Raji (cell line): ENCODE measurements around the gene CHD1L.

Source experiments
- POLR2A ChIP-seq: IDR thresholded peaks from 2 replicates; pipeline ENCODE4 v1.6.1; 2011; ENCODE audit warnings: low read depth, low read length, control low read depth; ENCODE audit not compliant: insufficient read depth

The CHD1L gene

GRCh38 chr1:147242449-147243227, at the start of gene CHD1L:
Gene CHD1L (plus strand): TSS chr1:147242684. CDS start chr1:147242704, 20 bp downstream.
- peak; percentile 75 for TF ChIP-seq POLR2A

- no peak for TF ChIP-seq POLR2A
Observed at GRCh38 chr1:147201276-147201675, 41.2 kb upstream of the CHD1L start.

- no peak for TF ChIP-seq POLR2A
Observed at GRCh38 chr1:147201786-147202185, 40.7 kb upstream of the CHD1L start.

- TF ChIP-seq POLR2A, result no peak
Observed at GRCh38 chr1:147202576-147202975, 39.9 kb upstream of the CHD1L start.

- TF ChIP-seq POLR2A, result no peak
Observed at GRCh38 chr1:147204080-147204479, 38.4 kb upstream of the CHD1L start.

- TF ChIP-seq POLR2A, result no peak
Observed at GRCh38 chr1:147207192-147207591, 35.3 kb upstream of the CHD1L start.

- TF ChIP-seq POLR2A, result no peak
Observed at GRCh38 chr1:147208619-147209018, 33.9 kb upstream of the CHD1L start.

GRCh38 chr1:147209825-147210821, 32.4 kb upstream of the CHD1L start:
- no peak for TF ChIP-seq POLR2A

- TF ChIP-seq POLR2A, result no peak
Observed at GRCh38 chr1:147210987-147211386, 31.5 kb upstream of the CHD1L start.

GRCh38 chr1:147211577-147211976, 30.9 kb upstream of the CHD1L start:
- TF ChIP-seq POLR2A, result no peak

- TF ChIP-seq POLR2A, result no peak
Observed at GRCh38 chr1:147213271-147213670, 29.2 kb upstream of the CHD1L start.

GRCh38 chr1:147214325-147214724, 28.2 kb upstream of the CHD1L start:
- TF ChIP-seq POLR2A, result no peak

GRCh38 chr1:147214842-147215539, 27.5 kb upstream of the CHD1L start:
- TF ChIP-seq POLR2A, result no peak

GRCh38 chr1:147215540-147215916, 27.0 kb upstream of the CHD1L start:
- no peak for TF ChIP-seq POLR2A

GRCh38 chr1:147216124-147216523, 26.4 kb upstream of the CHD1L start:
- TF ChIP-seq POLR2A, result no peak

GRCh38 chr1:147217141-147217540, 25.3 kb upstream of the CHD1L start:
- no peak for TF ChIP-seq POLR2A

GRCh38 chr1:147218606-147219005, 23.9 kb upstream of the CHD1L start:
- TF ChIP-seq POLR2A, result no peak
